ENCODE data around the gene ZSCAN20.

The ZSCAN20 gene

GRCh38 chr1:33445108-33445507 lies 27.3 kb upstream of the ZSCAN20 start:
- no peak for DNase-seq

GRCh38 chr1:33446590-33446989 lies 25.9 kb upstream of the ZSCAN20 start:
- DNase-seq: no peak

- DNase-seq: no peak
Observed at GRCh38 chr1:33454646-33455282, 17.7 kb upstream of the ZSCAN20 start.

- DNase-seq: peak; percentile 84
Observed at GRCh38 chr1:33455539-33456501, 16.6 kb upstream of the ZSCAN20 start.

- no peak for DNase-seq
Observed at GRCh38 chr1:33456502-33456886, 16.0 kb upstream of the ZSCAN20 start.

GRCh38 chr1:33459691-33460090 lies 12.8 kb upstream of the ZSCAN20 start:
- peak; percentile 45 for DNase-seq

GRCh38 chr1:33460144-33460543 lies 12.3 kb upstream of the ZSCAN20 start:
- DNase-seq: no peak

- DNase-seq: no peak
Observed at GRCh38 chr1:33460947-33461629, 11.4 kb upstream of the ZSCAN20 start.

GRCh38 chr1:33462405-33463164 lies 9.9 kb upstream of the ZSCAN20 start:
- no peak for DNase-seq

GRCh38 chr1:33464552-33464951 lies 7.9 kb upstream of the ZSCAN20 start:
- no peak for DNase-seq

- no peak for DNase-seq
Observed at GRCh38 chr1:33465316-33465715, 7.1 kb upstream of the ZSCAN20 start.

GRCh38 chr1:33466159-33466558 lies 6.3 kb upstream of the ZSCAN20 start:
- DNase-seq: no peak

GRCh38 chr1:33468011-33468410 lies 4.4 kb upstream of the ZSCAN20 start:
- no peak for DNase-seq

- DNase-seq: peak; percentile 9
Observed at GRCh38 chr1:33468531-33468930, 3.9 kb upstream of the ZSCAN20 start.

- DNase-seq: no peak
Observed at GRCh38 chr1:33468967-33469366, 3.5 kb upstream of the ZSCAN20 start.

GRCh38 chr1:33469691-33470090 lies 2.8 kb upstream of the ZSCAN20 start:
- no peak for DNase-seq

- DNase-seq: peak; percentile 83
Observed at GRCh38 chr1:33470495-33471012, 1.9 kb upstream of the ZSCAN20 start.

GRCh38 chr1:33471416-33471815 lies 1.0 kb upstream of the ZSCAN20 start:
- no peak for DNase-seq

- no peak for DNase-seq
Observed at GRCh38 chr1:33473900-33474299, 1.5 kb downstream of the ZSCAN20 start.

GRCh38 chr1:33477451-33477850 lies 5.0 kb downstream of the ZSCAN20 start:
- no peak for DNase-seq

- no peak for DNase-seq
Observed at GRCh38 chr1:33482412-33482811, 10.0 kb downstream of the ZSCAN20 start.

GRCh38 chr1:33488624-33489023 lies 16.2 kb downstream of the ZSCAN20 start:
- DNase-seq: no peak

GRCh38 chr1:33494929-33495328 lies 22.5 kb downstream of the ZSCAN20 start:
- DNase-seq: no peak
